Activated CD4-positive, alpha-beta T cell treated with anti-CD3 and anti-CD28 coated beads, Interleukin-2, amount 50 U/mL, for 4 hours (primary cell): Measurements from ENCODE around the gene ARL1.
A peak's percentile ranks its signal among the peaks of the same experiment; 100 is the strongest.
"Not testable (repeated sequence)": the region's sequence is repeated elsewhere in the genome, so short reads cannot be mapped to it uniquely, and the experiment has no call there.

Experiments
- DNase-seq, 2 experiments: peaks; one replicate each; pipeline ENCODE4 v3.0.0-alpha.2; 2020

The ARL1 gene

DNA sequence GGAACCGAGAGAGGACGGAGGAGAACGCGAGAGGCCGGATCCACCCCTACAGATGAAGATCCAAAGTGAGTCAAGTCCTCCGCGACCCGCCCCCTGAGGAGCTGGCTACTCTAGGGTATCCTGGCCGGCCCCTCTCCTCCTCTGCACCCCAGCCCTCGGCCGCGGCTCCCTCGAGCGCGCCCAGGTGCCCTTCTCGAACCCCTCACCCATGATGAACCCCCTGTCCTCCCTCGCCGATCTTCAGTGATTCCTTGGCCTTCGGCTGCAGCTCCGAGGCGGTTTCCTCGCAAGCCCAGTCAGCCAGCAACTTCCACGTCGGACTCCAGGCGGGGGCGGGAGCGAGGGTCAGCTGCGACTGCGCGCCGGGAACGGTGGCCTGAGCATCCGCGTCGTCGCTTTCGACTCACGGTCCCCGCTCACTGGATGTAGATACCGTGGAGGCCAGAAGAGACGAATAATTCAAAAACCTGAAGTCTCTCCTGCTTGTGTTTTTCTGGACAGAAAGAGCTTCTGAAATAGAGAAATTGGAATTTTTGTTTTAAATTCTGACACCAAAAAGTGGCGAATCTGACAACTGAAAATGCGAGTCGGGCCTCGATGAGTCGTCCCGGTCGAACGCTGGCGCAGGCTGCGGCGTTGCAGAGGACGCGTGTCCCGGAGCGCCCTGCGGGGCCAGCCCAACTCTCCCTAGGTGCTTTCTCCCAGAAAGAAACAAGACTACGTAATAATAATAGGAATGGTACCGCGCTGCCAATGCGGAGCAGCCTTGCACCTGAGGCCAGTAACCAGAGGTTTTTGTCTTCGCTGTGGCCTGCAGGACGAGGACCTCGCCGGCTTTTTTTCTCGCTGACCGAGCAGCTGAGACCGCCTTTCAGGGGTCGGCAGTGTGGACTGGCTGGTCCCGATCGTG, at the start of gene ARL1:
ARL1 (minus strand) TSS at position 337 of the 910 bp plus-strand sequence; CDS start at position 210, 127 bp downstream.
- DNase-seq, result peak; percentile 73 to 74

DNA sequence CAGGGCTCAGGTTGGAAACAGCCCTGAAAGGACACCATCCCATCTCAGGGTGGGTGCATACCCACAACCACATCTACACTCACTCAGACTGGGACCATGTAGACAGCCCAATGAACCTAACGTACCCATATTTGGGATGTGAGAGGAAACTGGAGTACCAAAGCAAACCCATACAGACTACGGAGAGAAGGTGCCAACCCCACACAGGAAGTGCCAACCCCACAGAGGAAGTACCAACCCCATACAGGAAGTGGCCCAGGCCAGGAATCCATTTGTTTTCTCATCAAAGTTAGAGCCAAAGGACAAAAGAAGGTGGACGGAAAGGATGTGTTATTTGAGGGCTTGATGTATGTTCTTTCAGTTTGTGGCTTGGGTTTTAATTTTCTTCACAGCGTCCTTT, 48.1 kb upstream of the ARL1 start:
- no peak for DNase-seq

DNA sequence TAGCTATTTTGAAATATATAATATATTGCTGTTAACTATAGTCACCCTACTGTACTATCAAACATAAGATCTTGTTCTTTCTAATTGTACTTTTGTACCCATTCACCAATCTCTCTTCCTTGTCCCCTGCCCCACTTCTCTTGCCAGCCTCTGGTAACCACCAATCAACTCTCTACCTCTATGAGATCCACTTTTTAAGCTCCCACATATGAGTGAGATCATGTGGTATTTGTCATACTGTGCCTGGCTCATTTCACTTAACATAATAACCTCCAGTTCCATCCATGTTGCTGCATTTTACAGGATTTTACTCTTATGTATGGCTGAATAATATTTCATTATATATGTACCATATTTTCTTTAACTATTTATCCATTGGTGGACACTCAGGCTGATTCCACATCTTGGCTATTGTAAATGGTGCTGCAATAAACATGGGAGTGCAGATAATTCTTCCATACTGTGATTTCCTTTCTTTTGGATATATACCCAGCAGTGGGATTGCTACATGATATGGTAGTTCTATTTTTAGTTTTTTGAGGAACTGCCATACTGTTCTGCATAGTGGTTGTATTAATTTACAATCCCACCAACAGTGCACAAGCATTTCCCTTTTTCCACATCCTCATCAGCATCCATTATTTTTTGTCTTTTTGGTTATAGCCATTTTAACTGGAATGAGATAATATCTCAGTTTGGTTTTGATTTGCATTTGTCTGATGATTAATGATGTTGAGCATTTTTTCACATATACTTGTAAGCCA, 34.1 kb upstream of the ARL1 start:
- no peak for DNase-seq

DNA sequence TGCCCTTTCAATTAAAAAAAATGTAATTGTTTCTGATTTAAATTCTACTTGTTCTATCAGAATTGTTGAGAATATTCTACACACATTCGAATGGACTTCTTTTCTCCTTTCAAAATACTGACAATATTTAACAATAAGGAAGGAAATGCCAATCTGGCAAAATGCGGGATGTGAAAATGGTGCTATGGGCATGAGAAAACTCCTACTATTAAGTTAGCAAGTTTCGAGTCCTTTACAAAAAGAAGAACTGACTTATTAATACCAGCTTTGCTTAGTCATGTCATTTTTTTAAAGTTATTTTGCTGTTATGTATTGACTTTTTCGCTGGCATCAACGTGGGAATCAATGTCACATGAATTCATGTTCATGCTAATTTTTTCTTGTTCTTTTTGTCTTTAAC, 31.7 kb upstream of the ARL1 start:
- DNase-seq, result no peak

DNA sequence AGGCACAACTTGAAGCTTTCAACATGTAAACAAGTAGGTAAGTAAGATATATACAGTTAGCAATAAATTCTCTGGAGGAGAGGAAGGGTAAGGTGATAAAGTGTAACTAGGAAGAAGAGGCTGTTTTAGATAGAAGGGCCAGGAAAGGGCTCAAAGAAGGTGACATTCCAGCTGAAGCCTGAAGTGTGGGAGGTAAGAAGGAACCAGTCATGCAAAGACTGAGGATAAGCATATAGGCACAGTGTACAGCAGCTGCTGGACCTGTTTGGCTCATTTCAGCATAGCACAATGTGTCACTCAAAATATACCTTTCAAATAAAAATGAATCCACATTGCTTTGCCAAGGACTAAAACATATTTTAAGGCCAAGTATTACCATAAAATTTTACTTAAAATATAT, 28.6 kb upstream of the ARL1 start:
- no peak for DNase-seq

GRCh38 chr12:101430456-101430855, 22.9 kb upstream of the ARL1 start:
- DNase-seq, result no peak

- DNase-seq, result no peak
These were observed 17.0 kb upstream of the ARL1 start for GRCh38 chr12:101424620-101425019.

GRCh38 chr12:101422066-101422465, 14.5 kb upstream of the ARL1 start:
- not testable (repeated sequence) for DNase-seq

DNA sequence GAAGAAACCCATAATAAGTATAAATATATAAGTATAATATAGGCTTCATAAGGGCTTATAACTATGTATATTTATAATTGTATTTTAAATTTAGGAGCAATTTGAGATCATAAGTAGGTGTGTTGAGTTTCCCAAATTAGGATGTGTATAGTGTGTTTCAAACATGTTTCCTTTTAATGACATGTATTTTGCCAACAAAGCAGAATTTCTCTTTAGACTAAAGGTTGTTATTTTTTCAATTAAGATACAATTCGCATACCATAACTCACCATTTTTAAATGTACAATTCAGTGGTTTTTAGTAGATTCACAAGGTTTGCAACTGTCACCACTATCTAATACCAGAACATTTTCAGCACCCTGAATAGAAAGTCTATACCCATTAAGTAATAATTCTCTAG, 7.7 kb upstream of the ARL1 start:
- DNase-seq, result no peak

GRCh38 chr12:101414533-101415119, 7.1 kb upstream of the ARL1 start:
- DNase-seq, result no peak

- DNase-seq, result not testable (repeated sequence)
These were observed 2.6 kb upstream of the ARL1 start for GRCh38 chr12:101410169-101410568.

- peak; percentile 9 to 30 for DNase-seq
These were observed 530 bp downstream of the ARL1 start for GRCh38 chr12:101407049-101407435.

DNA sequence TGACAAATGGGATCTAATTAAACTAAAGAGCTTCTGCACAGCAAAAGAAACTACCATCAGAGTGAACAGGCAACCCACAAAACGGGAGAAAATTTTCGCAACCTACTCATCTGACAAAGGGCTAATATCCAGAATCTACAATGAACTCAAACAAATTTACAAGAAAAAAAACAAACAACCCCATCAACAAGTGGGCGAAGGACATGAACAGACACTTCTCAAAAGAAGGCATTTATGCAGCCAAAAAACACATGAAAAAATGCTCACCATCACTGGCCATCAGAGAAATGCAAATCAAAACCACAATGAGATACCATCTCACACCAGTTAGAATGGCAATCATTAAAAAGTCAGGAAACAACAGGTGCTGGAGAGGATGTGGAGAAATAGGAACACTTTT, 16.4 kb downstream of the ARL1 start:
- not testable (repeated sequence) for DNase-seq

GRCh38 chr12:101379149-101379548, 28.4 kb downstream of the ARL1 start:
- DNase-seq, result no peak

DNA sequence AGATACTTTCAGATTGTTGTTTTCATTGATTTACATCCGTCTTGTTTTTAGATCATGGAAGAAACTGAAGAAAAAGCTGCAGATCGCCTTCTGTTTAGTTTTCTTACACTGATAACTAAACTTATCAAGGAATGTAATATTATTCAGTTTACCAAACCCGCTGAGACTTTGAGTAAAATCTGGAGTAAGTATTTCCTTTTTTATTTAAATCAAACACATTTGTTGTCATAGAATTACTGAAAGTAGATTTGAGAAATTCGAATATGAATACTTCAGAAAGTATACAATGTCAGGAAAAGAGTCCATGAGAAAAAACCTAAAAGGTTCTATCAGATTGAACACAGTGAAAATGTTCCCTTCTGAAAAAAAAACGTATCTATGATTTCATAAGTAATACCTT, 32.0 kb downstream of the ARL1 start:
- DNase-seq, result no peak

- DNase-seq, result no peak
These were observed 35.1 kb downstream of the ARL1 start for GRCh38 chr12:101372431-101372830.

DNA sequence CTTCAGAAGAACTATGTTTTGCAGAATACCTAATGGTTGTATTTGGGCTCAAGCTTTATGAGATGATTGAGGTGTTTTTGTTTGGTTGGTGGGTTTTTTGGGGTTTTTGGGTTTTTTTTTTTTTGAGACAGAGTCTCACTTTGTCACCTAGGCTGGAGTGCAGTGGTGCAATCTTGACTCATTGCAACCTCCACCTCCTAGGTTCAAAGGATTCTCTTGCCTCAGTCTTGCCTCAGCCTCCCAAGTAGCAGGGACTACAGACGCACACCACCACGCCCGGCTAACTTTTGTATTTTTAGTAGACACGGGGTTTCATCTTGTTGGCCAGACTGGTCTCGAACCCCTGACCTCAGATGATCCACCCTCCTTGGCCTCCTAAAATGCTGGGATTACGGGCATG, 39.6 kb downstream of the ARL1 start:
- DNase-seq, result no peak

DNA sequence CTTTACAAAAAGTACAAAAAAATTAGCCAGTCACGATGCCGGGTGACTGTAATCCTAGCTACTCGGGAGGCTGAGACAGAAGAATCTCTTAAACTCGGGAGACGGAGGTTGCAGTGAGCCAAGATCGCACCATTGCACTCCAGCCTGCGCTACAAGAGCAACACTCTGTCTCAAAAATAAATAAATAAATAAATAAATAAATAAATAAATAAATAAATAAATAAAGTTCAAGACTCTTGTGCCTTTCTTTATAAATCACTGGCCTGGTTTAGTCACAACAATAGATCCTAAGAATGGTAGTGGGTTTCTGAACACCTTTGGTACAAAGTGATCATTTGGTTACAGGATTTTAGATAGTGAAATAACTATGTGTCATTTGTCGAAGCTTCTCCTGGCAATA, 46.1 kb downstream of the ARL1 start:
- DNase-seq, result no peak

DNA sequence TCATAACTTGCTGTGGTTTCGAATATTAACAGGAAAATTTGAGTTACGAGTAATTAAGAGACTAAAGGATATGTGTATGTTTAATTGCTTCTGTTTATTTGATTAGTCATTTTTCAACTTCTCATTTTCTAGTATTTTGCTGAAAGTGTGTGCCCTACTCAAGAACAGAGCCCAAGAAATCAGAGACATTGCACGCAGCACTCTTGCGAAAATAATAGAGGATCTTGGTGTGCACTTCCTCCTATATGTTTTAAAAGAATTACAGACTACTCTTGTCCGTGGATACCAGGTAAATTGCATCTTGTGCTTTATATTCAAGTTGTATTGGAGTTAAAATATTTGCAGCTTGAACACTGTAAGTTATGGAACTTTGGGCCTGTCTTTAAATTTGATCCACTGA, 50.8 kb downstream of the ARL1 start:
- DNase-seq, result no peak

DNA sequence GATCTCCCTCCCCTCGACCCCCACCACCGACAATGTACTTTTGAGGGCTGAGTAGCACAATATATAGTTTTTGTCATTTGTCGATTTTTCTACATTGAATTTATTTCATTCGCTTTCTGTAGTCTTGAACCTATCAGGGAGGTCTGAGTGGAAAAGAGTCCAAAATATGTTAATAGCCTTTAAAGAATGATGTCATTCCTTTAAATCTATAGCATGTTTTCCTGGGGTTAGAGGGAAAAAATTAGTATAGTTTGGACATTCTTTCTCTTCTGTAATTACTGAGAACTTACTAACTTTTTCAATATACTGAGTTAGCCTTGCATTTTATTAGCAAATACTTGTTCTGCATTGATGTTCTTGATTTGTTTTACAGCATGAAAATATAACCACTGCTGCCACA, 55.9 kb downstream of the ARL1 start:
- DNase-seq, result no peak

- no peak for DNase-seq
These were observed 63.7 kb downstream of the ARL1 start for GRCh38 chr12:101343893-101344292.
